ENCODE data around the gene SERPINA5.
A peak's percentile ranks its signal among the peaks of the same experiment; 100 is the strongest.

Gene SERPINA5

DNA sequence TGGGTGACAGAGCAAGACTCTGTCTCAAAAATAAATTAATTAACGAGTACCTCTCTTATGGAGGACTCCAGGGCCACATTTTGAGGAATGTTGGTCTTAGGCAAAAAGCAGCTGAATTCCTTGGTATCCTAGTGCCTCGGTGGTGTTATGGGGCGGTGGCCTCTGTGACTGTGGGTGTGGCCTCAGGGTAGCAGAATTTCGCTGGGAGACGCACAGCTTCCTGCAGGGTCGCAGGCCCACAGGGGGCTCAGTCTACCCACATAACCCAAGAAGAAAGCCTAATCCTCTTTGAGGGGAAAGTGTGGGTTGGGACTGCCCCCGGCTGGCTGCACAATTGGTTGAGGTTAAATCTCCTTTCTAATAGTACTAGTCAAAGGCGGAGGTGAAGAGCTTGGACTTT is 31.2 kb upstream of the SERPINA5 start:
- H3K27ac ChIP-seq, result no peak overlapping the region
- DNase-seq (ENCODE audit: low spot score), result no peak
- TF ChIP-seq, protein P1, sequence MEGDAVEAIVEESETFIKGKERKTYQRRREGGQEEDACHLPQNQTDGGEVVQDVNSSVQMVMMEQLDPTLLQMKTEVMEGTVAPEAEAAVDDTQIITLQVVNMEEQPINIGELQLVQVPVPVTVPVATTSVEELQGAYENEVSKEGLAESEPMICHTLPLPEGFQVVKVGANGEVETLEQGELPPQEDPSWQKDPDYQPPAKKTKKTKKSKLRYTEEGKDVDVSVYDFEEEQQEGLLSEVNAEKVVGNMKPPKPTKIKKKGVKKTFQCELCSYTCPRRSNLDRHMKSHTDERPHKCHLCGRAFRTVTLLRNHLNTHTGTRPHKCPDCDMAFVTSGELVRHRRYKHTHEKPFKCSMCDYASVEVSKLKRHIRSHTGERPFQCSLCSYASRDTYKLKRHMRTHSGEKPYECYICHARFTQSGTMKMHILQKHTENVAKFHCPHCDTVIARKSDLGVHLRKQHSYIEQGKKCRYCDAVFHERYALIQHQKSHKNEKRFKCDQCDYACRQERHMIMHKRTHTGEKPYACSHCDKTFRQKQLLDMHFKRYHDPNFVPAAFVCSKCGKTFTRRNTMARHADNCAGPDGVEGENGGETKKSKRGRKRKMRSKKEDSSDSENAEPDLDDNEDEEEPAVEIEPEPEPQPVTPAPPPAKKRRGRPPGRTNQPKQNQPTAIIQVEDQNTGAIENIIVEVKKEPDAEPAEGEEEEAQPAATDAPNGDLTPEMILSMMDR (IDR thresholded peaks at IDR 0.05), result no peak
- H3K4me3 ChIP-seq, result no peak overlapping the region

DNA sequence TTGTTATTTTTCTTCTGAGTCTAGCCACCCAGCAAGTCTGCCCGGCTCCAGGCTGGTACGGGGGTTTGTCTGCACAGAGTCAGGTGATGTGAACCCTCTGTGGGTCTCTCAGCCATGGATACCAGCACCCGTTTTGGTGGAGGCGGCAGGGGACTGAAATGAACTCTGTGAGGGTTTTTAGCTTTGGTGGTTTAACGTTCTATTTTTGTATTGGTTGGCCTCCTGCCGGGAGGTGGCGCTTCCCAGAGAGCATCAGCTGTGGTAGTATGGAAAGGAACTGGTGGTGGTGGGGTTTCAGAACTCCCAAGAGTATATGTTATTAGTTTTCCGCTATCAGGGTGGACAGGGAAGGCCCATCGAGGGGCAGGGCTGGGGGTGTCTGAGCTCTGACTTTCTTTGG is 25.2 kb upstream of the SERPINA5 start:
- TF ChIP-seq, protein P1 (IDR thresholded peaks at IDR 0.05), result no peak
- no peak overlapping the region for H3K27ac ChIP-seq
- DNase-seq (ENCODE audit: low spot score), result no peak
- no peak overlapping the region for H3K4me3 ChIP-seq

DNA sequence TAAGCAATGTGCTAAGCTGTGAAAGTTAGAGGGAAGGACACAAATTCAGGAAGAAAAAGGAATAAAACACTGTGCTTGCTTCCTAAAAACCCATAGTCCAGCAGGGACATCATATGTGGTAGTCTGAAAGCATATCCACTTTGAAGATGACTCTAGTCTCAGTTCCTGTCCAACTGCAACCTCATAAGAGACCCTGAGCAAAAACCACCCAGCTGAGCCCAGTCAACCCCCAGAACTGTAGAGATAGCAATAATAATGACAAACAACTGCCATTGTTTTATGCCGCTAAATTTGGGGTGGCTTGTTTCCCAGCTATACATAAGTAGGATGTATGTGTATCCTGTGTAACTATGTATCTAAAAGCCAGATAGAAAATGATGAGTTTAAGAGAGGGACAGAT is 23.9 kb upstream of the SERPINA5 start:
- TF ChIP-seq, protein P1 (IDR thresholded peaks at IDR 0.05), result no peak
- H3K27ac ChIP-seq, result no peak overlapping the region

DNA sequence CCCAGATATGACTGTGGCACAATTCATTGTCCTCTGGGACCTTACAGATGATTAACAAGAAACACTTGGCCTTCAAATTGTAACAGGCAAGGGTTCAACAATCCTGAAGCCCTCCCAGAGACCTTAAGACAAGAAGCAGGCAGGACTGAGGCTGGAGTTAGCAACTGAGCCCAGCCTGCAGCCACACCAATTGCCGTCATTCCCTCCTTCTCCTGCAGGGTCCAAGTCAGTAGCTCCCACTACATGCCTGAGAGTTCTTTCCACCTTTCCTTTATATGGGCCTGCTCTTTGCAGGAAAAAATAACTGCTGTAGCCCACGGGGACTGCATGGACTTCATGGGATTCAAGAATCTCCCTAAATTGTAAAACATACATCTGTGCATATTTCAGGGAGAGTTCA is 22.4 kb upstream of the SERPINA5 start:
- DNase-seq (ENCODE audit: low spot score), result no peak
- no peak overlapping the region for H3K4me3 ChIP-seq
- TF ChIP-seq, protein P1 (IDR thresholded peaks at IDR 0.05), result no peak
- H3K27ac ChIP-seq, result no peak overlapping the region

More for the DNA sequence above, 23.9 kb upstream of the SERPINA5 start:
- DNase-seq (ENCODE audit: low spot score), result no peak
- no peak overlapping the region for H3K4me3 ChIP-seq

DNA sequence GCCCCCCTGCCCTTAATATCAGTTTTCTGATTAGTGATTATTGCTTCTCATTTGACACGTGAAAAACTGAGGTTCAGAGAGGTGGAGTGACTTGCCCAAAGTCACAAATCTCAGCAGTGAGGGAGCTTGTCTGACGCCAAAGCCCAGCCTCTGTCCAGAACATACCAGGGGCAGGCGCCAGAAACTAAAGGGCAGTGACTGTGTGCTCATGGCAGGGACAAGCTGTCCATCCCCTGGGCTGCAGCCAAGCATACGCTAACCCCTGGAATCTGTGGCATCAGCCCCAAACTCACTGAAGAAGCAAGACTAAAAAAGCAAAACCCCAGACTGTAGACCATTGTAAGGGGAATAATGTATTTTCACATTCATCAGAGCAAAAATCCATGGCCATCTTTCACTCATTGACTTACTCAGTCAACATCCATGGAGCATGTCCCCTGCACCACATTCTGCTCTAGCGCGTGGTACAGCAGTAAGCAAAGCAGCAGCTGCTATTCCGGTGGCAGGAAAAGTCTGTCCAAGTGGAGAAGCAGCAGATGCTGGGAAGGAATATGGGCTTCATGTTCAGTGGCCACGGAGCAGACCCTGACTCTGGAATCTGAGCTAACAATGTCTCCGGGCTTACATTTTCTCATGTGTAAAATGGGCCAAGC is 21.5 kb upstream of the SERPINA5 start:
- Histone ChIP-seq H3K27ac (no peak overlapping the region), H3K4me3 (no peak overlapping the region)
- TF ChIP-seq, protein P1 (IDR thresholded peaks at IDR 0.05), result no peak
- DNase-seq (ENCODE audit: low spot score), result peak; percentile 41

DNA sequence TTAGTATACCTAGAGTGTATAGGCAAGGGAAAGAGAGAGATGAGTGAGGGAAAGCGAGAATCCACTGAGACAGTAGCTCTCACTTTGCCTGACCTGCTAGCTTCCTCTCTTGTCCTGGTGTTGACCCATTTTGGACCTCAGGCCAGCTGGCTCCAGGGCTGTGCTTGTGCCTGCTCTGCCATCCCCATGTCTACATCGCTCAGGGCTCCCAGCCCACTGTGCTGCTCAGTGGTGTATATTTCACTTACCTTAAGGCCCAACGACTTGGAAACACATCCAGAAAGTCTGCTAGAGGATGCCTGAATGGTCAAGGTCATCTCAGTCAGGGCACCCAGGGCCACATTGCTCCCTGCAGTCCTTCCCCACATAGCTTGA is 20.9 kb upstream of the SERPINA5 start:
- DNase-seq (ENCODE audit: low spot score), result no peak
- H3K27ac ChIP-seq, result no peak overlapping the region
- H3K4me3 ChIP-seq, result no peak overlapping the region
- TF ChIP-seq, protein P1 (IDR thresholded peaks at IDR 0.05), result no peak
